GM20431 (cell line): ENCODE measurements around the gene APBB1IP.
"Not testable (repeated sequence)": the region's sequence is repeated elsewhere in the genome, so short reads cannot be mapped to it uniquely, and the experiment has no call there.

ENCODE experiments used
- in situ Hi-C: fragments of 300-500 bp; cut with MseI, MboI; formaldehyde crosslinking; loops from one replicate; pipeline ENCODE4 v1.15.0; 2020; ENCODE audit warnings: low sequenced_read_pairs; ENCODE audit not compliant: unreplicated experiment

APBB1IP gene

GRCh38 chr10:26474026-26474425 lies 35.9 kb downstream of the APBB1IP start:
- in situ Hi-C loops = no loop called here

- in situ Hi-C loops = not testable (repeated sequence)
Measured at GRCh38 chr10:26474845-26475244, 36.7 kb downstream of the APBB1IP start.

GRCh38 chr10:26475386-26475785 lies 37.2 kb downstream of the APBB1IP start:
- in situ Hi-C loops = no loop called here

GRCh38 chr10:26477501-26477900 lies 39.4 kb downstream of the APBB1IP start:
- in situ Hi-C loops = no loop called here

- in situ Hi-C loops = no loop called here
Measured at GRCh38 chr10:26478061-26478460, 39.9 kb downstream of the APBB1IP start.

GRCh38 chr10:26479766-26480492 lies 41.8 kb downstream of the APBB1IP start:
- in situ Hi-C loops = no loop called here

- in situ Hi-C loops = no loop called here
Measured at GRCh38 chr10:26481315-26481692, 43.2 kb downstream of the APBB1IP start.

- in situ Hi-C loops = no loop called here
Measured at GRCh38 chr10:26481914-26482550, 43.9 kb downstream of the APBB1IP start.

- in situ Hi-C loops = no loop called here
Measured at GRCh38 chr10:26483554-26483953, 45.4 kb downstream of the APBB1IP start.

- in situ Hi-C loops = no loop called here
Measured at GRCh38 chr10:26485150-26485941, 47.2 kb downstream of the APBB1IP start.

GRCh38 chr10:26486304-26486703 lies 48.2 kb downstream of the APBB1IP start:
- in situ Hi-C loops = no loop called here

- in situ Hi-C loops = no loop called here
Measured at GRCh38 chr10:26486990-26487850, 49.1 kb downstream of the APBB1IP start.

- in situ Hi-C loops = no loop called here
Measured at GRCh38 chr10:26488344-26488743, 50.2 kb downstream of the APBB1IP start.

GRCh38 chr10:26489081-26489480 lies 50.9 kb downstream of the APBB1IP start:
- in situ Hi-C loops = no loop called here

GRCh38 chr10:26490367-26490766 lies 52.2 kb downstream of the APBB1IP start:
- in situ Hi-C loops = not testable (repeated sequence)

- in situ Hi-C loops = no loop called here
Measured at GRCh38 chr10:26491276-26491675, 53.1 kb downstream of the APBB1IP start.

- in situ Hi-C loops = no loop called here
Measured at GRCh38 chr10:26491934-26492333, 53.8 kb downstream of the APBB1IP start.

- in situ Hi-C loops = not testable (repeated sequence)
Measured at GRCh38 chr10:26492725-26493124, 54.6 kb downstream of the APBB1IP start.

- in situ Hi-C loops = no loop called here
Measured at GRCh38 chr10:26494018-26494417, 55.9 kb downstream of the APBB1IP start.

- in situ Hi-C loops = no loop called here
Measured at GRCh38 chr10:26499426-26499825, 61.3 kb downstream of the APBB1IP start.
